PC-3 (cell line): Measurements from ENCODE around the gene NUDT8.

Experiments
- CTCF ChIP-seq: fragments of 300-600 bp; sonication (generic); conservative IDR thresholded peaks from 2 replicates; pipeline ENCODE4 v1.5.1; 2017; ENCODE audit warnings: antibody characterized with exemption, low read depth, mild to moderate bottlenecking, low read length
- EZH2 ChIP-seq: fragments of 300-600 bp; sonication (generic); IDR thresholded peaks from one replicate; pipeline ENCODE4 v1.6.1; 2017; ENCODE audit warnings: antibody characterized with exemption, mild to moderate bottlenecking, low read length; ENCODE audit not compliant: unreplicated experiment
- EZH2phosphoT487 ChIP-seq: fragments of 300-600 bp; sonication (generic); IDR thresholded peaks from 2 replicates; pipeline ENCODE4 v1.6.1; 2018; ENCODE audit warnings: mild to moderate bottlenecking, antibody characterized with exemption, low read length, borderline replicate concordance

GRCh38 chr11:67647471-67647870 is 17.7 kb upstream of the NUDT8 start:
- TF ChIP-seq EZH2phosphoT487 (no peak), CTCF (no peak), EZH2 (no peak)
